Keratinocyte (primary cell): ENCODE measurements around the gene TECTB. TPM values are rescaled to one million over a fixed set of nuclear protein-coding genes. Genes with fewer than 3 reads are reported as not detected.

Experiments
- DNase-seq: peaks from one replicate; pipeline ENCODE4 v3.0.0-alpha.2; 2011; ENCODE audit warnings: low read depth, missing footprints, low spot score
- FAIRE-seq: peaks from 2 replicates; lab custom pipeline; 2011; peaks lifted over from hg19 to GRCh38; lab: Jason Lieb, UNC
- H2AFZ ChIP-seq: 2 replicates; pipeline ENCODE4 v1.6.0; 2012; ENCODE audit warnings: low read length, control low read depth, inconsistent platforms; ENCODE audit not compliant: control insufficient read depth
- H3K27ac ChIP-seq: 2 replicates; pipeline ENCODE4 v1.5.1; 2011; ENCODE audit warnings: low read length; ENCODE audit not compliant: control insufficient read depth, insufficient read depth
- H3K27me3 ChIP-seq: 3 replicates; pipeline ENCODE4 v1.6.0; 2011; ENCODE audit warnings: low read length; ENCODE audit not compliant: control insufficient read depth, insufficient read depth; ENCODE audit errors: extremely low read depth
- H3K36me3 ChIP-seq, 2 experiments: 2 replicates in 1 of 2; 3 replicates in 1 of 2; pipeline ENCODE4 v1.5.1; 2011; ENCODE audit warnings: low read length in 2 of 2, mild to moderate bottlenecking in 1 of 2; ENCODE audit not compliant: control insufficient read depth in 2 of 2, insufficient read depth in 2 of 2; ENCODE audit errors: extremely low read depth in 1 of 2
- H3K4me1 ChIP-seq: 3 replicates; pipeline ENCODE4 v1.5.1; 2011; ENCODE audit warnings: low read length; ENCODE audit not compliant: control insufficient read depth, insufficient read depth; ENCODE audit errors: extremely low read depth
- H3K4me2 ChIP-seq: 3 replicates; pipeline ENCODE4 v1.6.0; 2011; ENCODE audit warnings: low read depth, low read length; ENCODE audit not compliant: control insufficient read depth, insufficient read depth; ENCODE audit errors: extremely low read depth
- H3K4me3 ChIP-seq, 3 experiments: fragments of 200-600 bp in 1 of 3; sonication (generic) in 1 of 3; 2 replicates in 2 of 3; 3 replicates in 1 of 3; pipeline ENCODE4 v1.5.1; 2011 to 2016; ENCODE audit warnings: low read length in 3 of 3, mild to moderate bottlenecking in 3 of 3, control low read depth in 2 of 3, inconsistent platforms in 1 of 3, low read depth in 1 of 3, mixed read lengths in 1 of 3, mixed run types in 1 of 3, moderate library complexity in 1 of 3; ENCODE audit not compliant: control insufficient read depth in 2 of 3, insufficient read depth in 2 of 3; ENCODE audit errors: extremely low read depth in 1 of 3
- H3K79me2 ChIP-seq: 2 replicates; pipeline ENCODE4 v1.6.0; 2012; ENCODE audit warnings: low read length; ENCODE audit not compliant: control insufficient read depth, insufficient read depth
- H3K9ac ChIP-seq: 3 replicates; pipeline ENCODE4 v1.6.0; 2011; ENCODE audit warnings: low read length; ENCODE audit not compliant: control insufficient read depth, insufficient read depth; ENCODE audit errors: extremely low read depth
- H3K9me1 ChIP-seq: 3 replicates; pipeline ENCODE4 v1.6.0; 2011; ENCODE audit warnings: low read length; ENCODE audit not compliant: control insufficient read depth, insufficient read depth; ENCODE audit errors: extremely low read depth
- H3K9me3 ChIP-seq: 2 replicates; pipeline ENCODE4 v1.5.1; 2012; ENCODE audit warnings: low read depth, low read length; ENCODE audit not compliant: control insufficient read depth
- H4K20me1 ChIP-seq: 3 replicates; pipeline ENCODE4 v1.6.0; 2011; ENCODE audit warnings: low read length; ENCODE audit not compliant: control insufficient read depth, insufficient read depth; ENCODE audit errors: extremely low read depth
- EZH2 ChIP-seq: IDR thresholded peaks from one replicate; pipeline ENCODE4 v1.6.1; 2012; ENCODE audit warnings: inconsistent platforms, mild to moderate bottlenecking, low read length, moderate library complexity
- dilution Hi-C: fragments of 300-500 bp; cut with MboI; formaldehyde crosslinking; loops from one replicate; pipeline ENCODE4 v1.7.0; 2020; ENCODE audit warnings: low sequenced_read_pairs; ENCODE audit not compliant: extremely low pct_ligation_motif_present
- polyA plus RNA-seq, 5 experiments: library from polyadenylated mRNA; depleted of rRNA in 3 of 5; stranded (reverse) in 3 of 5; stranded (forward) in 1 of 5; unstranded in 1 of 5; fragments of >200 nt; gene quantifications; 1 replicate in 1 of 5; 2 replicates in 3 of 5; 3 replicates in 1 of 5; pipeline versions ENCODE4 v1.2.1 to v1.2.3, GENCODE V29; 2011 to 2012; ENCODE audit warnings: missing spikeins in 2 of 5, low read depth in 1 of 5, low replicate concordance in 1 of 5
- TF ChIP-seq, protein P1 (sequence below), 3 experiments: IDR thresholded peaks in 1 of 3; conservative IDR thresholded peaks in 1 of 3; optimal IDR thresholded peaks in 1 of 3; 2 replicates in 2 of 3; 3 replicates in 1 of 3; pipeline versions ENCODE3 to v1.5.1; 2011; ENCODE audit warnings: low read length in 3 of 3, mild to moderate bottlenecking in 3 of 3, moderate library complexity in 2 of 3, control low read depth in 1 of 3, inconsistent platforms in 1 of 3; ENCODE audit not compliant: insufficient read depth in 2 of 3; ENCODE audit errors: extremely low read depth in 1 of 3

The TECTB gene
- polyA plus RNA-seq, 1 donor (not counting 4 experiments of a cell fraction or from before 2014, with no cell fraction given): not detected

DNA sequence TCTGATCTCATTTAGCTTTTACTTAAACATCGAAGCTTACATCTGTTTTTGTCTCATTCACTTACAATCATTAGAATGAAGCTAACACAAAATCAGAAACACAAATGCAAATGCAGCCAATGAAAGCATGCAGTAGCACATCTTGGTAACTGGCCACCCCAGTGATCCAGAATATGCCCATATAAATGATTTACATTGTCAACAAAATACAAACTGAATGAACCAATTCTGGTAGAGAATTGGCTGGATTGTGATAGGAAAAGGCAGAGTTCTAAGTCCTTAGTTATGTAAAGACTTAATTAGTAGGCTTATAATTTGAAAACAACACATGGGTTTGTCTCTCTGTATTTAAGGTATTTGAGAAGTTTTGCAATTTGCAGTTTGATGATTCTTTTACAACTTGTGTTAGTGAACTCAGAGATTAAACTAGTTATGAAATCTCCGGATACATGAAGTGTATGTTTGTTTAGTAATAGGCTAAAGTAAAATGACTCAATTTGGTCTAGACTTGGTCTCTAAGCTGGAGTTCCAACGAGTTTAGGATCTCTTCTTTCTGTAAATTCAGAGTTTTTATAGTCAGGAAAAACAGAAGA is 21.2 kb downstream of the TECTB start:
- H3K9me3 ChIP-seq: no peaks in the 10 kb centered on the region
- no peak overlapping the region for H3K4me3 ChIP-seq
- no peaks in the 10 kb centered on the region for H3K36me3 ChIP-seq
- no peak overlapping the region for H3K4me2 ChIP-seq
- H3K9me1 ChIP-seq: no peaks in the 10 kb centered on the region
- no peak overlapping the region for H2AFZ ChIP-seq
- no peaks in the 10 kb centered on the region for H3K27me3 ChIP-seq
- dilution Hi-C loops: loop anchor here (25.0 kb wide), 1 partner anchor 142 kb away; no protein-coding TSS in a partner anchor
- FAIRE-seq: no peak
- no peaks in the 10 kb centered on the region for H4K20me1 ChIP-seq
- no peak overlapping the region for H3K27ac ChIP-seq
- DNase-seq: no peak
- no peaks in the 10 kb centered on the region for H3K4me1 ChIP-seq
- TF ChIP-seq, protein P1, sequence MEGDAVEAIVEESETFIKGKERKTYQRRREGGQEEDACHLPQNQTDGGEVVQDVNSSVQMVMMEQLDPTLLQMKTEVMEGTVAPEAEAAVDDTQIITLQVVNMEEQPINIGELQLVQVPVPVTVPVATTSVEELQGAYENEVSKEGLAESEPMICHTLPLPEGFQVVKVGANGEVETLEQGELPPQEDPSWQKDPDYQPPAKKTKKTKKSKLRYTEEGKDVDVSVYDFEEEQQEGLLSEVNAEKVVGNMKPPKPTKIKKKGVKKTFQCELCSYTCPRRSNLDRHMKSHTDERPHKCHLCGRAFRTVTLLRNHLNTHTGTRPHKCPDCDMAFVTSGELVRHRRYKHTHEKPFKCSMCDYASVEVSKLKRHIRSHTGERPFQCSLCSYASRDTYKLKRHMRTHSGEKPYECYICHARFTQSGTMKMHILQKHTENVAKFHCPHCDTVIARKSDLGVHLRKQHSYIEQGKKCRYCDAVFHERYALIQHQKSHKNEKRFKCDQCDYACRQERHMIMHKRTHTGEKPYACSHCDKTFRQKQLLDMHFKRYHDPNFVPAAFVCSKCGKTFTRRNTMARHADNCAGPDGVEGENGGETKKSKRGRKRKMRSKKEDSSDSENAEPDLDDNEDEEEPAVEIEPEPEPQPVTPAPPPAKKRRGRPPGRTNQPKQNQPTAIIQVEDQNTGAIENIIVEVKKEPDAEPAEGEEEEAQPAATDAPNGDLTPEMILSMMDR (optimal IDR thresholded peaks at IDR 0.05 in 1 of 3, IDR thresholded peaks at IDR 0.05 in 1 of 3, conservative IDR thresholded peaks at IDR 0.05 in 1 of 3; ENCODE audit: extremely low read depth in 1 of 3, insufficient read depth in 2 of 3, low read length in 3 of 3): no peak
- TF ChIP-seq EZH2: no peak
- no peak overlapping the region for H3K9ac ChIP-seq
- H3K79me2 ChIP-seq: no peaks in the 10 kb centered on the region

DNA sequence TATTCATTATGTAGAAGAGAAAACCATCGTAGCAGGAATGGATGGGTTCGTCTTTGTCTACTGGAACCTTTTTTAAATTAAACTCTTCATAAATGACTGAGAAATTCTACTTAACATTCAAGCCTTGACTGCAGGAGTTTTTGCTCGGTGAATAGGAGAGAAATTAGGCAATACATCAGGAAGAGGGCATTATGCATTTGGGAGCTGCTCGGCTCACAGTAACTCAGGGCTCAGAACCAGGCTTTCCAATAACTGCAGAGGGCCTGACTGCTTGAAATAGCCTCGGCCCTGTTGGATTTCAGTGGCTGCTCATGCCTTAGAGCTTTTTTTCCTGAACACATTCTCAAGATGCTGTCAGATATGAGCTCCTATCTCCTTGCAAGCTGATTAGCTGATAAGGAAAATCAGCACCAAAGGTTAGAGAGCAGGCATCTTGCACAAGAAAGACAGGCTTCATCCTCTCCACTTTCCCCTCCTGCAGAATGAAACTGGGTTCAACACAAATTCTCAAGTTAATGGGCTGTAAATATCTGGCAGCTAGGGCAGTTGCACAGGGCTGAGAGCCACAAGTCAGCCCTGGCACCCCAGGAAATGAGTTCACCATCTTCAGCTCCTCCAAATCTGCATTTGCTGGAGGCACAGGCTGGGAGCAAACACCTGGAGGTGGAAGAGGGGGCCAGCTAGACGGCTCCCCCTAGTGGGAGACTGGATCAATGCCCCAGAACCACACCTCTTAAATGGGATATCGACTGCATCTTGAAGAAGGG is 24.3 kb downstream of the TECTB start:
- H3K4me1 ChIP-seq: no peaks in the 10 kb centered on the region
- H3K9me1 ChIP-seq: no peaks in the 10 kb centered on the region
- no peaks in the 10 kb centered on the region for H3K79me2 ChIP-seq
- DNase-seq (no peak), FAIRE-seq (peak; percentile 20)
- no peaks in the 10 kb centered on the region for H3K27me3 ChIP-seq
- dilution Hi-C loops: loop anchor here (25.0 kb wide), 1 partner anchor 145 kb away; no protein-coding TSS in a partner anchor
- no peaks in the 10 kb centered on the region for H3K36me3 ChIP-seq
- H2AFZ ChIP-seq: no peak overlapping the region
- H3K9ac ChIP-seq: no peak overlapping the region
- no peak overlapping the region for H3K4me3 ChIP-seq
- H3K27ac ChIP-seq: no peak overlapping the region
- no peak overlapping the region for H3K4me2 ChIP-seq
- no peaks in the 10 kb centered on the region for H3K9me3 ChIP-seq
- no peak for TF ChIP-seq EZH2
- TF ChIP-seq, protein P1 (optimal IDR thresholded peaks at IDR 0.05 in 1 of 3, IDR thresholded peaks at IDR 0.05 in 1 of 3, conservative IDR thresholded peaks at IDR 0.05 in 1 of 3; ENCODE audit: extremely low read depth in 1 of 3, insufficient read depth in 2 of 3, low read length in 3 of 3): peak; percentile 81 to 93 (median 85)
- H4K20me1 ChIP-seq: no peaks in the 10 kb centered on the region
